GM21423 (cell line): ENCODE data around the gene CACNA1C.
"Not testable (repeated sequence)": the region's sequence is repeated elsewhere in the genome, so short reads cannot be mapped to it uniquely, and the experiment has no call there.

ENCODE experiments used
- ATAC-seq: cut with Tn5 transposase; IDR thresholded peaks from one replicate; pipeline ENCODE4 v1.9.1; 2021; ENCODE audit warnings: mild to moderate bottlenecking, moderate library complexity; ENCODE audit not compliant: unreplicated experiment

Gene CACNA1C

GRCh38 chr12:2248901-2249381 lies 196.2 kb downstream of the CACNA1C start:
- ATAC-seq = peak; percentile 87

GRCh38 chr12:2250797-2251196 lies 198.0 kb downstream of the CACNA1C start:
- ATAC-seq = no peak

GRCh38 chr12:2251526-2252209 lies 198.9 kb downstream of the CACNA1C start:
- ATAC-seq = no peak

GRCh38 chr12:2255311-2255710 lies 202.5 kb downstream of the CACNA1C start:
- ATAC-seq = no peak

GRCh38 chr12:2255731-2256130 lies 202.9 kb downstream of the CACNA1C start:
- ATAC-seq = not testable (repeated sequence)

- no peak for ATAC-seq
Observed at GRCh38 chr12:2256453-2256852, 203.7 kb downstream of the CACNA1C start.

- no peak for ATAC-seq
Observed at GRCh38 chr12:2256915-2257314, 204.1 kb downstream of the CACNA1C start.

- ATAC-seq = no peak
Observed at GRCh38 chr12:2258025-2258424, 205.2 kb downstream of the CACNA1C start.

GRCh38 chr12:2259369-2259768 lies 206.6 kb downstream of the CACNA1C start:
- no peak for ATAC-seq

GRCh38 chr12:2260441-2260840 lies 207.7 kb downstream of the CACNA1C start:
- no peak for ATAC-seq

GRCh38 chr12:2261708-2262107 lies 208.9 kb downstream of the CACNA1C start:
- ATAC-seq = no peak

- ATAC-seq = no peak
Observed at GRCh38 chr12:2262449-2262848, 209.7 kb downstream of the CACNA1C start.

GRCh38 chr12:2263901-2264300 lies 211.1 kb downstream of the CACNA1C start:
- ATAC-seq = no peak

GRCh38 chr12:2264651-2265232 lies 212.0 kb downstream of the CACNA1C start:
- ATAC-seq = no peak

- ATAC-seq = no peak
Observed at GRCh38 chr12:2265461-2266167, 212.8 kb downstream of the CACNA1C start.

- no peak for ATAC-seq
Observed at GRCh38 chr12:2266666-2267620, 214.2 kb downstream of the CACNA1C start.

GRCh38 chr12:2267703-2268470 lies 215.1 kb downstream of the CACNA1C start:
- no peak for ATAC-seq

- ATAC-seq = no peak
Observed at GRCh38 chr12:2268471-2269286, 215.9 kb downstream of the CACNA1C start.

GRCh38 chr12:2270846-2271245 lies 218.1 kb downstream of the CACNA1C start:
- no peak for ATAC-seq
